Measurements from ENCODE around the gene CREG2. TPM values are rescaled to one million over a fixed set of nuclear protein-coding genes. Genes with fewer than 3 reads are reported as not detected.

The CREG2 gene
- total RNA-seq, 1 experiment from 2014 or later = not detected

DNA sequence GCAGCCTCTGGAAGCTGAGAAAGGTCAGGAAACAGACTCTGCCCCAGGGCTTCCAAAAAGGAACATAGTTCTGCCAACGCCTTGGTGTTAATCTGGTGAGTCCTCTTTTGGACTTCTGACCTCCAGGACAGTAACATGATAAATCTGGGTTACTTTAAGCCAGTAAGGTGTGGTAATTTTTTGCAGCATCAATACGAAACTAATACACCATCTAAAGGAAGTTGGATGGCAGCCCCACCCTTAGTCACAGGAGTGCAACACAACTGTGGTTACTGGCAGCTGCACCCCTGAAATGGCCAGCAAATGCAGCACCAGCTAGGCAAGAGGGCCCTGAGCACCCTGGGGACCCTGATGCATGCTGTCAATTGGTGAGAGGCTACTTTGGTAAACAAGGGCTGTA, 25.8 kb downstream of the CREG2 start:
- H3K27me3 ChIP-seq (replicated peaks; ENCODE audit: insufficient read depth, low read depth, low read length, poor library complexity) = peaks cover 9% of the 10 kb centered on the region
- TF ChIP-seq, protein P1, sequence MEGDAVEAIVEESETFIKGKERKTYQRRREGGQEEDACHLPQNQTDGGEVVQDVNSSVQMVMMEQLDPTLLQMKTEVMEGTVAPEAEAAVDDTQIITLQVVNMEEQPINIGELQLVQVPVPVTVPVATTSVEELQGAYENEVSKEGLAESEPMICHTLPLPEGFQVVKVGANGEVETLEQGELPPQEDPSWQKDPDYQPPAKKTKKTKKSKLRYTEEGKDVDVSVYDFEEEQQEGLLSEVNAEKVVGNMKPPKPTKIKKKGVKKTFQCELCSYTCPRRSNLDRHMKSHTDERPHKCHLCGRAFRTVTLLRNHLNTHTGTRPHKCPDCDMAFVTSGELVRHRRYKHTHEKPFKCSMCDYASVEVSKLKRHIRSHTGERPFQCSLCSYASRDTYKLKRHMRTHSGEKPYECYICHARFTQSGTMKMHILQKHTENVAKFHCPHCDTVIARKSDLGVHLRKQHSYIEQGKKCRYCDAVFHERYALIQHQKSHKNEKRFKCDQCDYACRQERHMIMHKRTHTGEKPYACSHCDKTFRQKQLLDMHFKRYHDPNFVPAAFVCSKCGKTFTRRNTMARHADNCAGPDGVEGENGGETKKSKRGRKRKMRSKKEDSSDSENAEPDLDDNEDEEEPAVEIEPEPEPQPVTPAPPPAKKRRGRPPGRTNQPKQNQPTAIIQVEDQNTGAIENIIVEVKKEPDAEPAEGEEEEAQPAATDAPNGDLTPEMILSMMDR (conservative IDR thresholded peaks at IDR 0.05; ENCODE audit: low read depth, low read length) = no peak
- TF ChIP-seq EZH2 (IDR thresholded peaks at IDR 0.05; ENCODE audit: borderline replicate concordance, low read depth, low read length, poor library complexity, severe bottlenecking) = no peak
- H3K9me3 ChIP-seq (ENCODE audit: low read depth, low read length, poor library complexity, severe bottlenecking) = no peaks in the 10 kb centered on the region
- H3K4me3 ChIP-seq (ENCODE audit: low read depth, low read length, poor library complexity, severe bottlenecking) = no peak overlapping the region
- no peak for DNase-seq (ENCODE audit: low spot score)
- H3K4me1 ChIP-seq (ENCODE audit: insufficient read depth, low read length, poor library complexity, severe bottlenecking) = no peaks in the 10 kb centered on the region
- H3K27ac ChIP-seq (ENCODE audit: low read depth, low read length, poor library complexity, severe bottlenecking) = no peak overlapping the region
- CTCF ChIA-PET = no interaction called here
- BruUV-seq (replicated peaks) = no TSS peak
- POLR2A ChIA-PET (ENCODE audit: low non-redundant PET) = interaction anchor here (0.6 kb wide), 1 partner anchor 352 kb away, joined by 4 read pairs; no protein-coding TSS in a partner anchor
- no peaks in the 10 kb centered on the region for H3K36me3 ChIP-seq (ENCODE audit: insufficient read depth, low read length, poor library complexity, severe bottlenecking)
- intact Hi-C loops (cut with micrococcal nuclease; ENCODE audit: unreplicated experiment) = no loop called here

DNA sequence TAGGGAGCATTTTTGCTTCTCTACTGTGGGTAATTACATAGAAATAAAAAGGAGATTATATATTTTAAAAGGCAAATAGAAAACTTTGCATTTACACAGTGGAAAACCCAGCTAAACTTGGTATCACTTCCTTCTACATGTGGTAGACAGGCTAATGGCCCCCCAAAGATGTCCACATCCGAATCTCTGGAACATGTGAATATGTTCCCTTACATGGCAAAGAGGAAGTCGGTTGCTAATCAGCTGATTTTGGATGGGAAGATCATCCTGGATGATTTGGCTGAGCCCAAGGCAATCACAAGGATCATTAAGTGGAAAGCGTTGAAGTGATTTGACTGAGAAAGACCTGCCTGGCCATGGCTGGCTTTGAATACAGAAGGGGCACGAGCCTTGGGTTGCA, 26.2 kb downstream of the CREG2 start:
- TF ChIP-seq, protein P1 (conservative IDR thresholded peaks at IDR 0.05; ENCODE audit: low read depth, low read length) = no peak
- TF ChIP-seq EZH2 (IDR thresholded peaks at IDR 0.05; ENCODE audit: borderline replicate concordance, low read depth, low read length, poor library complexity, severe bottlenecking) = no peak
- Histone ChIP-seq H3K27me3 (replicated peaks; ENCODE audit: insufficient read depth, low read depth, low read length, poor library complexity) (peaks cover 9% of the 10 kb centered on the region), H3K27ac (ENCODE audit: low read depth, low read length, poor library complexity, severe bottlenecking) (no peak overlapping the region), H3K4me1 (ENCODE audit: insufficient read depth, low read length, poor library complexity, severe bottlenecking) (no peaks in the 10 kb centered on the region), H3K9me3 (ENCODE audit: low read depth, low read length, poor library complexity, severe bottlenecking) (no peaks in the 10 kb centered on the region), H3K4me3 (ENCODE audit: low read depth, low read length, poor library complexity, severe bottlenecking) (no peak overlapping the region), H3K36me3 (ENCODE audit: insufficient read depth, low read length, poor library complexity, severe bottlenecking) (no peaks in the 10 kb centered on the region)
- intact Hi-C loops (cut with micrococcal nuclease; ENCODE audit: unreplicated experiment) = no loop called here
- DNase-seq (ENCODE audit: low spot score) = no peak
- ChIA-PET POLR2A (ENCODE audit: low non-redundant PET) (no interaction called here), CTCF (no interaction called here)
- BruUV-seq (replicated peaks) = no TSS peak

DNA sequence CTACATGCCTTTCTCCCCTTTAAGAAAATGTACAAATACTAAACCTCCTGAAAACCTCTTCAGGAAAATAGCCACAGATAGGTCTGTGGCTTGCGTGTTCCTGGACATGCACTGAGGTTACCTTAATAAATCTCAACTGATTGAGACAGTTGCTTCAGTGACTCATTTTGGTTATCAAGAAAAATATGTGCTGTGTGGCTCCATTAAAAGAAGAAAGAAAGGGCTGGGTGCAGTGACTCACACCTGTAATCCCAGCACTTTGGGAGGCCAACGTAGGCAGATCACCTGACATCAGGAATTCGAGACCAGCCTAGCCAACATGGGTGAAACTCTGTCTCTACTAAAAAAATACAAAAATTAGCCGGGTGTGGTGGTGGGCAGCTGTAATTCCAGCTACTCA, 27.1 kb downstream of the CREG2 start:
- POLR2A ChIA-PET (ENCODE audit: low non-redundant PET) = no interaction called here
- Histone ChIP-seq H3K27me3 (replicated peaks; ENCODE audit: insufficient read depth, low read depth, low read length, poor library complexity) (peaks cover 9% of the 10 kb centered on the region), H3K4me1 (ENCODE audit: insufficient read depth, low read length, poor library complexity, severe bottlenecking) (no peaks in the 10 kb centered on the region), H3K4me3 (ENCODE audit: low read depth, low read length, poor library complexity, severe bottlenecking) (no peak overlapping the region), H3K9me3 (ENCODE audit: low read depth, low read length, poor library complexity, severe bottlenecking) (no peaks in the 10 kb centered on the region), H3K36me3 (ENCODE audit: insufficient read depth, low read length, poor library complexity, severe bottlenecking) (no peaks in the 10 kb centered on the region), H3K27ac (ENCODE audit: low read depth, low read length, poor library complexity, severe bottlenecking) (no peak overlapping the region)
- intact Hi-C loops (cut with micrococcal nuclease; ENCODE audit: unreplicated experiment) = no loop called here
- TF ChIP-seq, protein P1 (conservative IDR thresholded peaks at IDR 0.05; ENCODE audit: low read depth, low read length) = no peak
- TF ChIP-seq EZH2 (IDR thresholded peaks at IDR 0.05; ENCODE audit: borderline replicate concordance, low read depth, low read length, poor library complexity, severe bottlenecking) = no peak
- DNase-seq (ENCODE audit: low spot score) = no peak
- BruUV-seq (replicated peaks) = no TSS peak
- CTCF ChIA-PET = no interaction called here

All from A673 (cell line).